GM18502 (cell line): ENCODE results near the gene PLA2G2D.

Experiments used
- ATAC-seq: cut with Tn5 transposase; IDR thresholded peaks from one replicate; pipeline ENCODE4 v1.9.1; 2021; ENCODE audit warnings: mild to moderate bottlenecking; ENCODE audit not compliant: unreplicated experiment, poor library complexity

Gene PLA2G2D

DNA sequence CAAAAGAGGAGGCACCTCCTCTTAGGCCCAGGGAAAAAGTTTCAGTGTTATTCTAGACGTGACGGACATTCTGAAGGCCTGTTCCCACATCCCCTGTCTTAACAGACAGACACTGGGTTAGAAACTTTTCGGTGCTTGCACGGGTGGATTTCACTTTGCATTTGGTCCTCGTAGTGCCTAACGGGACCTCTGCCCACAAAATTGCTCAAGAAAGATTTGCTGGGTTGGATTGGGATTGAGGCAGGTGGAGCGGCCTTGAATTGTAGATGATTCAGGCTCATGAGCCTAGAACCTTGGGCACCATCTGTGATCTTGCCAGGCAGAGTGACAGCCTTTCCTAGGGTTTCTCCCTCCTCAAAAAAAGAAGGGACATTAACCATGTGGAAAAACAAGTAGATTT, 46.6 kb downstream of the PLA2G2D start:
- ATAC-seq: no peak

GRCh38 chr1:20071416-20071815, 47.9 kb downstream of the PLA2G2D start:
- ATAC-seq: no peak

DNA sequence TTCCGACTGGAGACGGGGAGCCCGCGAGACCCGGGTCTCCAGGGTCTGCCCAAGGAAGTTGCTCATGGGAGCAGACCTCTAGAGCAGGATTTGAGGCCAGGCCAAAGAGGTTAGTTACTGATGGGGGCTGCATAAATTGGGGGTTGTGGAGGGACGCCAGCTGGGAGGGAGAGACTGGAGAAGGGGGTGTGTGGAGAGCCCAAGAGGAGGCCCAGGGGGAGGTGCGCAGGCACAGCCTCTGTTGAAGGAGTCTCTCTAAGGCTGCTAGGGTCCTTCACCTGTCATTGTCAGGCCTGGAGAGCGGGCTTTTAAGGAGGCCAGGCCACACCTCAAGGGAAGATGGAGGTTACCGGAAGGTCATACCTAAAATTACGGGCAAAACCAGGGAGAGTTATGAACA, 49.0 kb downstream of the PLA2G2D start:
- ATAC-seq: no peak

DNA sequence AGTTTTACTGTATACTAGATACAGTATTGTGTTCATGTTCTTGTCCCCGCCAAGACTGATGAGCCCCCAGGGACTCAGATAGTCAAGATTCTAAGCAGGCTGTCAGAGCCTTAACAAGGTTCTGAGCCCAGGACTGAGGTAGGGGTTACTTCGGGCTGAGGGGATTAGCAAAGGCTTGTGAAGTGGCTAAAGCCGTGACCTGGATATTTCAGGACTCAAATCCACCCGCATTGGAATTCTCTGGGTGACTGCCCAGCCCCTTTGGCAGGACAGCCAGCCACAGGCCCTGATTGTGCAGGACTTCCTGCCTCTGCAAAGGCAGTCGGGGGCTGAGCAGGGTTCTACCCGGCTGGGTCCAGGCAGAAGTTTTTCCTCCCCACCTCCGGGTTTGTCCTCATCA, 49.5 kb downstream of the PLA2G2D start, which contains the start of gene PLA2G5:
Gene PLA2G5 (plus strand): TSS at position 321 of the 400 bp plus-strand sequence. CDS start 14,637 bp downstream, outside the sequence.
- ATAC-seq: no peak

- ATAC-seq: no peak
These were observed 50.6 kb downstream of the PLA2G2D start for GRCh38 chr1:20068722-20069121.

DNA sequence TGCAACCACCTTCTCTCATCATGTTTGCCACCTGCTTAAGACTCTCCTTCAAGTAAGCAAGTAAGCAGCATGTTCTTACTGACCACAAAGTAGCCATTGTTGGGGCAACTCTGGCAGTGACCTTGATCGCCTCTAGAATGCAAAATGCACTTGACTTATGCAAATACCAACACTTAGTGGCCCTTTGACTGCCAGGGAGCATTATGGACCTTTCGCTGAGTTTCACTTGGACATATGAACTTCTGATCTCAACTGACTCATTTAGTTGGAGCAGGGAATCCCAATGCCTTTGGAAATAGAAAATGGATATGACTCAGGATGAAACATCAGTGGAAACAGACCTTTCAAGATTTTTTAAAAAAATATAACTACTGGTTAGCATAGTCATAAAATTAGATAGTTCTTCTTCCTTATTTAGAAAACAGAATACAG, 55.5 kb downstream of the PLA2G2D start:
- no peak for ATAC-seq
